GM21786 (cell line): ENCODE data around the gene GSX1.

Source experiments
- ATAC-seq: cut with Tn5 transposase; IDR thresholded peaks from one replicate; pipeline ENCODE4 v1.9.1; 2021; ENCODE audit not compliant: unreplicated experiment

GSX1 gene

GRCh38 chr13:27830010-27830409, 37.7 kb downstream of the GSX1 start:
- peak; percentile 69 for ATAC-seq

- no peak for ATAC-seq
Observed at GRCh38 chr13:27833206-27833605, 40.9 kb downstream of the GSX1 start.

GRCh38 chr13:27834095-27834494, 41.8 kb downstream of the GSX1 start:
- ATAC-seq: no peak

- no peak for ATAC-seq
Observed at GRCh38 chr13:27835799-27836198, 43.5 kb downstream of the GSX1 start.

- ATAC-seq: no peak
Observed at GRCh38 chr13:27839809-27840467, 47.7 kb downstream of the GSX1 start.

GRCh38 chr13:27842571-27842970, 50.3 kb downstream of the GSX1 start:
- ATAC-seq: no peak
